Activated CD4-positive, alpha-beta T cell treated with anti-CD3 and anti-CD28 coated beads, Interleukin-2, amount 10 ng/mL, durations not matched to agents 24 days and 14 days (primary cell): ENCODE data around the gene ARHGEF7. TPM values are rescaled to one million over a fixed set of nuclear protein-coding genes. Genes with fewer than 3 reads are reported as not detected.
A peak's percentile ranks its signal among the peaks of the same experiment; 100 is the strongest.

Experiments
- DNase-seq: peaks from one replicate; pipeline ENCODE4 v3.0.0; 2022
- H3K27ac Mint-ChIP-seq: one replicate; pipeline ENCODE4 v1.8.0; 2022; ENCODE audit warnings: mild to moderate bottlenecking, mixed read lengths
- H3K27me3 Mint-ChIP-seq: one replicate; pipeline ENCODE4 v1.8.0; 2022; ENCODE audit warnings: mixed read lengths
- H3K36me3 Mint-ChIP-seq: one replicate; pipeline ENCODE4 v1.8.0; 2022; ENCODE audit warnings: low read depth, mild to moderate bottlenecking, mixed read lengths
- H3K4me1 Mint-ChIP-seq: one replicate; pipeline ENCODE4 v1.8.0; 2021; ENCODE audit warnings: mixed read lengths
- H3K4me3 Mint-ChIP-seq: one replicate; pipeline ENCODE4 v1.8.0; 2022; ENCODE audit warnings: mild to moderate bottlenecking, moderate library complexity, mixed read lengths
- H3K9me3 Mint-ChIP-seq: one replicate; pipeline ENCODE4 v1.8.0; 2021; ENCODE audit warnings: mixed read lengths
- intact Hi-C: fragments of 100-400 bp; cut with micrococcal nuclease; formaldehyde crosslinking; loops from one replicate; pipeline ENCODE4 v1.15.1; 2023
- total RNA-seq: library from RNA; stranded (reverse); gene quantifications from 2 replicates; pipeline ENCODE4 v1.2.3, GENCODE V29; 2022

Gene ARHGEF7
- total RNA-seq, 1 donor from 2014 or later = 69.3 TPM

DNA sequence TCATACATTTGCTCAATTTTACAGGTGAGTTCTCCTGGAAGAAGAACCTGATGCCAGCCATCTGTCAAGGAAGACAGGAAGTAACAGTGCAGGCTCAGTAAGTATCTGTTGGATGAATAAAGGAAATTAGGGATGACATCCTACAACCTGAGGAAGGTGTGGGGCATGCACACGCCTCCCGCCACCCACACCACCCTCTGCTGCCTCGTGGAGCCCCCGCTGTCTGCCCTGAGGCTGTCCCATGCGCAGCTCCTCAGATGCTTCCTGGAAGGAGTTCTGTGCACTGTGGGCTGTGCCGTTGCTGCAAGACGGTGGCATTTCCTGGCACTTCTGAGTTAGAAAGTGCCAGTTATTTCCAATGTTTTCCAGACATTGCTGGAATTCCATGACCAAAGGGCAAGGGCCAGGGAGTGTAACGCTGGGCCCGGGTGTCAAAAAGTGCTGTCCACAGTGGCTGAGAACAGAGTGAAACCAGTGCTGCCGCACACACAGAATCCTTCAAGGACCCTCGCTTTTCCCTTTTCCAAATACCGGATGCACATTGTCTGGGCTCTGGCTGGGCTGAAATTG lies 201.1 kb downstream of the ARHGEF7 start:
- DNase-seq = no peak
- H3K9me3 Mint-ChIP-seq = peaks cover 4% of the 10 kb centered on the region
- intact Hi-C loops = no loop called here
- H3K27me3 Mint-ChIP-seq = no peaks in the 10 kb centered on the region
- no peak overlapping the region for H3K27ac Mint-ChIP-seq
- no peak overlapping the region for H3K4me3 Mint-ChIP-seq
- H3K4me1 Mint-ChIP-seq = no peaks in the 10 kb centered on the region
- H3K36me3 Mint-ChIP-seq = peaks cover 8% of the 10 kb centered on the region

DNA sequence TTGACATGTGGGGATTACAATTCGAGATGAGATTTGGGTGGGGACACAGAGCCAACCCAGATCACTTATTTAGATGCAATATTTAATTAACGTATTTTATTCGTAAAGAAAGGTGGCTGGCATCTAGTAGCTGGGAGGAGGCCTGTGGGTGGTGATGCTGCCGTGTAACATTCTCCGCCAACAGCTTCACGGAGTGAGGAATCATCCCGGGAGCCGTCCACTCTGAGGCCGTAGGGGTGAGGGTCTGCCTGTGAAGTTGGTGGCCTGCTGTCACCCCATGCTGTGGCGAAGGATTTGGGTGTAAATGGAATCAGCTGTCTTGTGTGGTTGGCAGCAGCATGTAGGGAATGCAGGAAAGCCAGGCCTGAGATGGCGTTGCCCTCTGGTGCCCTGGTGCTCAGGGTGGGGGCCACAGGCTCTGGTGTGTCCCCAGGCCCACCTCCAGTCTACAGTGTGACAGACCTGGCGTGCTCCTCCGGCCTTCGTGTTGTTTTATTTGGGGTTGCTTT lies 202.0 kb downstream of the ARHGEF7 start:
- DNase-seq = no peak
- Mint-ChIP-seq H3K4me3 (no peak overlapping the region), H3K36me3 (peaks cover 4% of the 10 kb centered on the region), H3K4me1 (no peaks in the 10 kb centered on the region), H3K27me3 (no peaks in the 10 kb centered on the region), H3K9me3 (no peaks in the 10 kb centered on the region), H3K27ac (no peak overlapping the region)
- intact Hi-C loops = no loop called here

DNA sequence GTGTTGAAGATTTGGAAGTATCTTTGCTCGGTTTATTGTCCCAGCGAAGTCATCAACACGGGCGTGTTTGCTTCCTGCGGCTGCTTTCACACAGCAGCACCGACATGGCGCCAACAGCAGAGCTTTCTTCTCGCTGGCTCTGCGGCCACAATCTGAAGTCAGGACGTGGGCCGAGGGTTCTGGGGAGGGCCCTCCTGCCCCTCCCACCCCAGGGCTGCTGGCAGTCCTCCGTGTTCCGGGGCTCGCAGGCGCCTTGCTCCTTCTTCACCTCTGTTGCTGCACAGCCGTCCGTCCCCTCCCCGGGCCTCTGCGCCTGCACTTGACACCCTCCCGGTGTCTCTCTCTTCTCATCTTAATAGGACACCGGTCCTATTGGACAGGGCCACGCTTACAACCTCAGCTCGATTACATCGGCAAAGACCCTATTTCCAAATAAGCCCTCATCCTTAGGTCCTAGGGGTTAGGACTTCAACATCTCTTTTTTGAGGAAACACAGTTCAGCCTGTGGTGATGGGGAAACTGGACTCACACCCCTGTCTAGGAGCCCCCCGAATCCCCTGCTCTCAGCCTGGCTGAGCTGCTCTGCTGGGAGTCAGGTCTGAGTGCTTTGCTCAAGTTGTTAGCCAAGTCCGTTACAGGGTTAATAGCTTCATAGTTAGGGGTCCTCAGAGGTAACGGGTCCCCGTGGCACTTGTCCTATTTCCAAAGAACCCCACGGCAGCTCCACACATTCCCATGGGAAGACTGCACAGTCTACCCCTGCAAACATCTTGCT lies 202.6 kb downstream of the ARHGEF7 start:
- Mint-ChIP-seq H3K27me3 (no peaks in the 10 kb centered on the region), H3K36me3 (peaks cover 3% of the 10 kb centered on the region), H3K4me3 (no peak overlapping the region), H3K9me3 (no peaks in the 10 kb centered on the region), H3K27ac (no peak overlapping the region), H3K4me1 (no peaks in the 10 kb centered on the region)
- no peak for DNase-seq
- intact Hi-C loops = no loop called here

DNA sequence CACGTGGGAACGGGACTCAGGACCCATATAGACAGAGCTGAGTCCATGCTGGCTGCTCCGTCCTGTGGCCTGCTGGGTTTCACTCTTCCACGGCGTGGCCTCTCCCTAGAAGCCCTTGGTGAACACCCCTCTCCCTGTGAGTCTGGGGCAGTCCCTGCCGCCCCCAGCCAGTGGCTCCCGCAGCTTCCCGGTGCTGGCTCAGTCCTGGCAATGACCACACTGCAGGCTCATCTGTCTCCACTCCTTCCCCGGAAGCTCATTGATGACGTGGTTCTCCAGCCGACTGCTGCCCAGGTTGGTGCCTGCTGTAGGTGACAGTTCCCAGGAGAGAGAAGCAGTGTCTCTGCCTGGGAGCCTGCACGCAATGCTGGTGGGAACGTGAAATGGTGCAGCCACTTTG lies 203.3 kb downstream of the ARHGEF7 start:
- intact Hi-C loops = no loop called here
- H3K27ac Mint-ChIP-seq = no peak overlapping the region
- H3K4me3 Mint-ChIP-seq = no peak overlapping the region
- no peaks in the 10 kb centered on the region for H3K4me1 Mint-ChIP-seq
- no peaks in the 10 kb centered on the region for H3K36me3 Mint-ChIP-seq
- no peaks in the 10 kb centered on the region for H3K27me3 Mint-ChIP-seq
- no peak for DNase-seq
- H3K9me3 Mint-ChIP-seq = no peaks in the 10 kb centered on the region

DNA sequence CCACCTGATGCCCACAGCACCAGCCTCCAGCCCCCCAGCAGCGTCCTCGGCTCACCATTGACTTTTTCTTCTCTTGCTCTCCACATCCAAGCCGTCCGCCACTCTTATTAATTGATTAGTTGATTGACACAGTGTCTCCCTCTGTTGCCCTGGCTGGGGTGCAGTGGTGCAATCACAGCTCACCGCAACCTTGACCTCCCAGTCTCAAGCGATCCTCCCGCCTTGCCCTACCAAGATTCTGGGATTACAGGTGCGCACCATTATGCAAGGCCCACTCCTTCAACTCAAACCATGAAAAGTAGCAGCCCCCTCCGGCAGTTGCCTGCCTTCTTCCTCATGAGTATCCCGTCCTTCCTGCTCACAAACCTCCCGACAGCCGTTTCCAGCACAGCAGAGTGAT lies 204.4 kb downstream of the ARHGEF7 start:
- Mint-ChIP-seq H3K9me3 (no peaks in the 10 kb centered on the region), H3K4me1 (peaks cover 3% of the 10 kb centered on the region)
- DNase-seq = no peak

DNA sequence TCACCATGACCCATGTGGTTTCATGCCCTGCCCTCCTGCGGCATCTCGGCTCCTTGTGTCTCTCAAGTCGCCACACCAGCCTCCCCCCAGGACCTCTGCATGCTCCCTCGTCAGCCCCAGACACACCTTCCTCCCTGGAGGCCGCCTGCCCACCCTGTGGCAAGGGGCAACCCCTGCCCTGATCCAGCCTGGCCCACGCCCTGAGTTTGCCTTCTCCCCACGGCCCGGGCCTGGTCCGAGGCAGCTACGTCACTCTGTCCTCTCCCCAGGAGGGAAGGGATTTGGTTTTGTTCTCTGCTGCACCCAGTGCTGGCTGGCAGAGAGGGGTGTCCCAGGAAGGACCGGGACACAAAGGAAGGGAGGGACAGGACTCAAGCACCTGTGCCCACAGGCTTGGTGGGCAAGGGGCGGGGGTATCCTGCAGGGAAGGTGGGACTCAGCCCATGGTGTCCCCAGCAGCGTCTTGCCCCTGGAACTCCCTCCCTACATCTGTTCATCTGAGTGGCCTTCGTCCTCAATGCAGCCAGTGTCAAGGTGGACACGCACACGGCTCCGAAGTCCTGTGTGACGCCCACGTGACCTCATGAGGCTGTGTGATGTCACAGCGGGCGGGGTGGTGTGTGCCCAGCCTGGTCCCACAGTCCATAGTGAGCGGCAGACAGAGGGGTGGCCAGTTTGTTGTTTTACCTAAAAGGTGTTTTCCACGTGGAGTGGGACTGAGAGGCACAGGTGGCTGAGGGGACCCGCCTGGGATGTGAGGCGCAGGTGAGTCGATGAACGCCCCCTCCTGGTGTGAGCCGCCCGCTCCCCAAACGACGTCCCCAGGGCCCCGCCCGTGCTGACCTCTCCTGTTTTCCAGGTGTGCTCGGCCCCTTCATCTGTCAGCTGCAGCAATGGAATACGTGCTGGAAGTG lies 205.1 kb downstream of the ARHGEF7 start, which contains the start of gene TEX29:
TSS of gene TEX29 (plus strand) at position 645 of the 914 bp plus-strand sequence. CDS start at position 894, 249 bp downstream.
- Mint-ChIP-seq H3K36me3 (no peaks in the 10 kb centered on the region), H3K4me1 (peaks cover 3% of the 10 kb centered on the region), H3K4me3 (no peak within 1 kb of the TSS), H3K27ac (no peak within 1 kb of the TSS), H3K9me3 (no peaks in the 10 kb centered on the region), H3K27me3 (no peaks in the 10 kb centered on the region)
- no peak for DNase-seq
- intact Hi-C loops = no loop called here

More for the DNA sequence above, 204.4 kb downstream of the ARHGEF7 start:
- Mint-ChIP-seq H3K27ac (no peak overlapping the region), H3K27me3 (no peaks in the 10 kb centered on the region), H3K36me3 (no peaks in the 10 kb centered on the region), H3K4me3 (no peak overlapping the region)
- intact Hi-C loops = no loop called here

DNA sequence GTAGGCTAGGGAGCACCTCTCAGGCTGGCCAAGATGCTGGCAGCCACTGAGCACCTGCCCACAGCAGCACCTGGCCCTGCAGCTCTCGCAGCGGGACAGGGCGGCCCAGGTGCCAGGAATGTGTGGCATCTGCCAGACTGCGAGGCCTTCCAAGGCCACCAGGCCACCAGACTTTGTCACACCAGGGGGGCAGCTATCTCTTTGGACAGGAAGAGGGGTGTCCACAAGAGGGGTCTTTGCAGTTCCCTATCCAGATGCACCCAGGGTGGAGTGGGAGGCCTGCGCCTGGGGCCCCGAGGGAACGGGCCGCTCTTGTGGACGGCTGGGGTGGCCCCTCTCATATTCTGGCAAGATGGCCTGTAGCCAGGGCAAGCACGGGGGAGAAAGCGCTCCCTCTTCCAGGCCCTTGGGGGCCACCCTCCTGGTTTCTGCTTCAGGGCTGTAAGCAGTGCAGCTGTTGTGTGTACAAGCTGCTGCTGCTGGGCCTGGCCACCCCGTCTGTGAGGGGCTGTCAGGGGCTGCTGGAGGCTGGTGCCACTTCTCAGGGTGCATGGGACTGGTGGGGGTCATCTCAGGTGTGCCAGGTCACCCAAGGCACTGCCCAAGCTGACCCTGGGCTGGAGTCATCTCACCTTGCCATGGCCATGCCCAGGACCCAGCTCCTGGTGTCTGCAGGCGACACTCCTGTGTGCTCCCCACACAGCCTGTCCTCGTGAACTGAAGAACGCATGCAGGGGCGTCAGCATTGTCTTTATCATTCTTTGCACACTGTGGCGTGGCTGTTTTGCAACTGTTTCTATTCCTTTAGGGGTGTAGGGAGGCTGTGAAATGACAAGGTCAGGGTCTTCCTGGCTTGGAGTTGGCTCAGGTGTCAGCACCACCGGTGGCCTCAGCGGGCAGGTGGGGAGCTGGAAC lies 207.1 kb downstream of the ARHGEF7 start:
- Mint-ChIP-seq H3K36me3 (no peaks in the 10 kb centered on the region), H3K4me1 (peaks cover 3% of the 10 kb centered on the region), H3K9me3 (no peaks in the 10 kb centered on the region), H3K27ac (no peak overlapping the region), H3K27me3 (no peaks in the 10 kb centered on the region), H3K4me3 (no peak overlapping the region)
- DNase-seq = no peak
- intact Hi-C loops = no loop called here

DNA sequence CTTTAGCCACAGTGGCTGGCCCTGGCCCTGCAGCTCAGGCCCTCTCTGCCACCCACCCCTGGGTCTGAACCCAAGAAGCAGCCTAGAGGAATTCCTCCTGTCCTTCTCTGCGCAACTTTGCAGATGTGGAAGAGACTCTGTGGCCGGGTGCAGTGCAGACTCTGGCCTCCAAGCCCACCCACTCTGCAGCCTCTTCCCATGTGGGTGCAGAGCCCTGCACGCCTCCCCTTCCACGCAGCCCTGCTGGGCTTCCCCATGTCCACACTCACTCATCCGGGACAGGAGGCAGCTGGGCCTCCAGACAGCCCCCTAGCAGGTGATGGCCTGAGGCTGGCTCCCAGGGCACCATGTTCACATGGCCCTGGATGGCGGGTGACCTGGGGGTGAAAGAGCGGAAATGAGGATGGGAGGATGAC lies 207.8 kb downstream of the ARHGEF7 start:
- DNase-seq = no peak
- H3K4me3 Mint-ChIP-seq = no peak overlapping the region
- no peak overlapping the region for H3K27ac Mint-ChIP-seq
- H3K36me3 Mint-ChIP-seq = no peaks in the 10 kb centered on the region
- intact Hi-C loops = no loop called here
- no peaks in the 10 kb centered on the region for H3K27me3 Mint-ChIP-seq
- no peaks in the 10 kb centered on the region for H3K9me3 Mint-ChIP-seq
- H3K4me1 Mint-ChIP-seq = peaks cover 3% of the 10 kb centered on the region

DNA sequence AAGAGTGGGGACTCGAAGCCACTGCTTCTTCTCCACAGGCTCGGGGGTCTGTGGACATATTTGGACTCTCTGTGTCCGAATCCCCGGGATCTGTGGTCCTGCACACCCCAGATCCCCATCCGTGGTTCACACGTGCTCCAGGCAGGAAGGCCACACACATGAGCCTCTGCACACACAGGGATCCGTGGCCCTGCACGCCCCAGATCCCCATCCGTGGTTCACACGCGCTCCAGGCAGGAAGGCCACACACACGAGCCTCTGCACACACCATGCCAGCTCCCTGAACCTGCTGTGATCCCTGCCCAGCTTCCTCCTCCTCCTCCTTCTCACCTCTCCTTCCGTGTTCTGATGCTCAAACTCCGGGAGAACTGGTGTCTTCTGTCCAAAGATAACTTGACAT lies 208.4 kb downstream of the ARHGEF7 start:
- DNase-seq = no peak
- no peaks in the 10 kb centered on the region for H3K36me3 Mint-ChIP-seq
- no peak overlapping the region for H3K27ac Mint-ChIP-seq
- intact Hi-C loops = no loop called here
- H3K4me3 Mint-ChIP-seq = peak overlapping the region; percentile 37
- no peaks in the 10 kb centered on the region for H3K27me3 Mint-ChIP-seq
- H3K4me1 Mint-ChIP-seq = peaks cover 3% of the 10 kb centered on the region
- no peaks in the 10 kb centered on the region for H3K9me3 Mint-ChIP-seq

DNA sequence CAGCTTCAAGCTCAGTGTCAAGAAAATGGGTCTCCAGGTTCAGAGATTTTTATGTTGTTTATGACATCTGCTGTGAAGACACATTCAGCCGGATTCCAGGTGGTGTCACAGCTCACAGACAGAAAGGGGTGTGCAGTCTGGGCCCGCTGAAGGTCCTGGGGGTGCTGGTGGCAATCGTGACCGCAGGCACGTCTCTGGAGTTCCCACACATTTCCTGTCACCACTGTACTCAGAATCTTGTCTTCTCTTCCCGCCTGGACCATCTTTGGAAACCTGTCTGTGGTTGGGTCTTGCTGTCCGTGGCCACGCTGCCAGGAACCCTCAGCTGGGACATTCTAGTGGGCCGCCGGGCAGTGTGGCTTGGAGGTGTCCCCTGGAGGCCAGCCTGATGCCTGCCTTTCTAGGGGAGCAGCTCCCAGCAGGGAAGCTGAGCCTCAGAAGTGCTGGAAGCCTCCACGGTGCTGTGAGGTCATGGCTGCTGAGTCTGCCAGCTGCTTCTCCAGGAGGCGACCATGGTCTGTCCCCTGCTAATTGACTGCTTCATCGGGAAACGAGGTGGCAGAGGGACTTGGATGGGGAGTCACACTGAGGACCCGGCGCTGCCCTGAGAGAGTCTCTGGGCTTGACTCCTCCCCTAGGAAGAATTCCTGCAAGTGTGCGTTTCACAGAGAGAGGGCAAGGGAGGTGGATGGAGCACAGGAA lies 209.0 kb downstream of the ARHGEF7 start:
- DNase-seq = no peak
- Mint-ChIP-seq H3K27ac (no peak overlapping the region), H3K4me3 (peak overlapping the region; percentile 37), H3K4me1 (peaks cover 3% of the 10 kb centered on the region), H3K27me3 (no peaks in the 10 kb centered on the region), H3K9me3 (no peaks in the 10 kb centered on the region), H3K36me3 (no peaks in the 10 kb centered on the region)
- intact Hi-C loops = no loop called here

DNA sequence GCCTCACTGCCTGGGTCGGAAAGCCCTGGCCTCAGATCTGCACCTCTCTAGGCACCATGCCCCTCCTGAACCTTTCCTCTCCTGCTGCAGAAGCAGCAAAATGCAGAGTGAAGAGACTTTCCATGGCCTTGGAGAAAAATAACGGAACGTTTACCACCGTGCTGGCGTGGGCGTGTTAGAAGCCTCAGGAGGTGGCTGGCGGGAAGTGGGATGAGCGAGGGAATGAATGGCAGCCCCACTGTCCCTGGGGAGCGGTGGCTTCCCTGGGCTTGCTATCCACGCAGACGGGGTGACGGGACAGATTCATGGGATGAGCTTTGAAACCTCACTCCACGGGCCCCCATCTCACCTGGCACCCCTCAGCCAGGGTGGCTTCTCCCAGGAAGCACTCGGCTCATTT lies 209.6 kb downstream of the ARHGEF7 start:
- no peak overlapping the region for H3K27ac Mint-ChIP-seq
- H3K4me1 Mint-ChIP-seq = peaks cover 3% of the 10 kb centered on the region
- no peak for DNase-seq
- H3K9me3 Mint-ChIP-seq = no peaks in the 10 kb centered on the region
- intact Hi-C loops = no loop called here
- H3K36me3 Mint-ChIP-seq = no peaks in the 10 kb centered on the region
- no peak overlapping the region for H3K4me3 Mint-ChIP-seq
- H3K27me3 Mint-ChIP-seq = no peaks in the 10 kb centered on the region

DNA sequence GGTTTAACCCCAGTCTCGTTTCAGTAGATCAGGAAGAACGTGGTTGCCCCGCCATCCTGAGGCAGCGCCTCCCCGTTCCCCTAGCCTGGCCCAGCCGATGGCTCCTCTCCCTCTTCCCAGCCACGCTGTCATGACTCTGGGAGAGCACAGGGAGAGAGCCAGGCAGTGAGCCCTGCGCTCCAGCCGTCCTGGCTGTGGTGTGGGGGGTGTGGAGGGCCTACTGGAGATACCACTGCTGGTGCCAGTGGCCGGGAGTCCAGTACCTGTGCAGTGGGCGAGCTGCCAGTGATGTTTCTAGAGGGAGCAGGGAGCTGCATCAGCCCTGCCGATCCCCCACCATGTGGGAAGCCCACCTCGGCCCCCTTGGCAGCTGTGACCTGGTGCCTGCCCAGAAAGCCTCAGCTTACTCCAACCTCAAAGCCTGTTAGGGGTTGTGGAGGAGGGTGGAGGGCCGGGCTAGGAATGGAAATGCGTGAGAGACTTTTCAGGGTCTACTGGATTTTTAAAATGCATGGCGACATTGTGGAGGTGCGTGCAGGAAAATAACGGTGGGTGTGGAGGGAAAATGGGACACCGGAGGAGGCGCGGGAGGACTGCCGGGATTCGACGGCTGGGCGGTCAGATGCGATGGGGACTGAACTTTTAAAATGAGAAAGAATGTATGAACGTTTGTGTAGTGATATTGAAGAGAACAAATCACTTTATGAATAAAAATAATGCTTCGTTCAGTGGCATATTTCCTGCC lies 210.2 kb downstream of the ARHGEF7 start:
- Mint-ChIP-seq H3K4me1 (peaks cover 3% of the 10 kb centered on the region), H3K27ac (no peak overlapping the region), H3K4me3 (no peak overlapping the region), H3K36me3 (no peaks in the 10 kb centered on the region), H3K27me3 (no peaks in the 10 kb centered on the region), H3K9me3 (no peaks in the 10 kb centered on the region)
- intact Hi-C loops = no loop called here
- no peak for DNase-seq
